Subcutaneous adipose tissue (tissue), 4 donors: Measurements from ENCODE around the gene BDH1. TPM values are rescaled to one million over a fixed set of nuclear protein-coding genes. Genes with fewer than 3 reads are reported as not detected.

ENCODE experiments used
- CTCF ChIP-seq: fragments of 450-650 bp; IDR thresholded peaks from one replicate; pipeline ENCODE4 v1.5.1; 2016; ENCODE audit warnings: low read depth, mild to moderate bottlenecking, control low read depth, antibody characterized with exemption, moderate library complexity
- total RNA-seq, 4 donors: library from RNA; depleted of rRNA; stranded (reverse); fragments of >200 nt; gene quantifications; one replicate each; pipeline ENCODE4 v1.1.0, GENCODE V29; 2016

BDH1 gene
- total RNA-seq, 4 donors from 2014 or later, result 15.5 to 65.2 (median 20.9) TPM

GRCh38 chr3:197484204-197484901 lies 71.4 kb downstream of the BDH1 start:
- no peak for TF ChIP-seq CTCF

GRCh38 chr3:197482001-197482400 lies 73.8 kb downstream of the BDH1 start:
- TF ChIP-seq CTCF, result no peak

- no peak for TF ChIP-seq CTCF
These were observed 75.4 kb downstream of the BDH1 start for GRCh38 chr3:197480320-197480719.

GRCh38 chr3:197478746-197479668 lies 76.8 kb downstream of the BDH1 start:
- no peak for TF ChIP-seq CTCF

GRCh38 chr3:197475997-197476525 lies 79.7 kb downstream of the BDH1 start:
- no peak for TF ChIP-seq CTCF

- no peak for TF ChIP-seq CTCF
These were observed 80.3 kb downstream of the BDH1 start for GRCh38 chr3:197475514-197475913.

- TF ChIP-seq CTCF, result no peak
These were observed 83.6 kb downstream of the BDH1 start for GRCh38 chr3:197472151-197472550.
